ENCODE data around the gene OR51F2. TPM values are rescaled to one million over a fixed set of nuclear protein-coding genes. Genes with fewer than 3 reads are reported as not detected.

The OR51F2 gene
- not detected in 2 replicates for total RNA-seq

DNA sequence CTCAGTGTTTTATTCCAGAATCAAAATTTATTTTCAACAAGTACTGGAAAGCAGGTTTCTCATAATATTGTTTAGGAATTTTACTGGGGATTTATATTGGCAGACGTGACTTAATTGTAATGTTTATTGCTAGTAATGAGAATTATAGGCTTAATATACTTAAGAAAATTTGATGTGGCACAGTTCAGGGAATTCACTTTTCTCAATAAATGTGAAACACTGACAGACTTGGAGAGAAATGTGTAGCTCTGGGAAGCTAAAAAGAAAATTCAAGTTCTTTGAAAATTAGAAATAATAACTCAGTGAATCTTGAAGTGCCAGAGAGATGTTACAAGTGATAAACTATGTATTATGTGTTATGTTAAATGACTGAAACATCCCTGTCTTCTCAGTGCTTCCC, at the start of gene OR51F2:
Gene OR51F2 (plus strand): TSS at position 301 of the 400 bp plus-strand sequence. CDS start 101 bp downstream, outside the sequence.

DNA sequence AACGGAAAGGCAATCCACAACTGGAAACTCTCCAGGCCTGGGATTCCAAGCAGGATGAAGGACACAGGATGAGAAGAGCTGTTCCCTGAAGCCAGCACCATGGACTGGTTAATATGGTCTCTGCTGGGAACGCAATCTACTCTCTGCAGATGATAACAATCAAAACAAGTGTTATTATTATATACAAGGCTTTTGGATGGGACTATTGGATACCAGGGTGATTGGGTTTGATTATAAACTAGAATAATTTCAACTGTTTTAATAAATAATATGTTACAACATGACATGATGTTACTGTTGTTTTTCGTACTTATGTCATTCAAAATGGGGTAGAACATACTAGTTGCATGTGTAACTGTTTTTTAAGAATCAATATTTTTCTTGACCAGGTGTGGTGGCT, 16.8 kb upstream of the OR51F2 start, which contains the start of gene OR52R1:
Gene OR52R1 (minus strand): TSS at position 101 of the 400 bp plus-strand sequence. CDS start 0 bp downstream, at position 101.

DNA sequence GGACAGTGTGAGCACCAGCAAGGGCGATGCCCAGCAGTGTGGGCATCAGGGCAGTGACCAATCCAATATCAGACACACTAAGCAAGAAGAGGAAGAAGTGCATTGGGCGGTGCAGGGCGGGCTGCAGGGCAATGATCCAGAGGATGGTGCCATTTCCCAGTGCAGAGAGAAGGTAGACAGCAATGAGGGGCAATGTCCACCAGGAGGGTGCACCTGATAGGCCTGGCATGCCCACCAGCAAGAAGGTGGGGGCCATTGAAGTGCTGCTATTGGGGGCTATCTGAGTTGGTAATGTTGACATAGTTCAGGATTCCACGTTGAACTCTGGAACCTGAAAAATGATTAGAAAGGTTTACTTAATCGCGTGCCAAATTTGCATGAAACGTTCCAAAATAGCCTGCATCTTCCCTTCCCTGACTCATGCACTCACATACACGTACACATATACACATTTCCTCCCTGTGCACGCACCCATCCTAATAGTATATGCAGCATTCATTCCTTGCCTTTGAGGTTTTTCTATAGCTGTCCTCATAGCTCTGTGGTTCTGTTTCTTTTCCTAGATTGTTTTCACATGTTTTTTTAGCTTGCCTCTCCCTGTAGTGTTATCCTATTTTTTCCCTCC, 27.9 kb downstream of the OR51F2 start, which contains the start of gene OR51S1:
Gene OR51S1 (minus strand): TSS at position 301 of the 625 bp plus-strand sequence. CDS start 0 bp downstream, at position 301.

Other genes starting within 250 kb of the OR51F2 start
- gene OR52I2, start 239.6 kb upstream of the OR51F2 start, total RNA-seq = not detected in 2 replicates
- gene OR52I1, start 227.3 kb upstream of the OR51F2 start, total RNA-seq = not detected in 2 replicates
- 10.2 and 11.9 TPM in 2 replicates for gene TRIM68, start 213.1 kb upstream of the OR51F2 start, total RNA-seq
- gene OR51D1, start 183.8 kb upstream of the OR51F2 start, total RNA-seq = not detected in 2 replicates
- gene OR51E1, start 177.3 kb upstream of the OR51F2 start, total RNA-seq = under 0.01 TPM in 1 of 2 replicates, not detected in the other
- 0.59 and 1.8 TPM in 2 replicates for gene OR51E2, start 123.5 kb upstream of the OR51F2 start, total RNA-seq
- not detected in 2 replicates for gene MMP26, start 116.5 kb upstream of the OR51F2 start, total RNA-seq
- gene OR51F1, start 51.4 kb upstream of the OR51F2 start, total RNA-seq = not detected in 2 replicates
- gene OR52R1, start 16.9 kb upstream of the OR51F2 start, total RNA-seq = not detected in 2 replicates
- gene OR51S1, start 27.9 kb downstream of the OR51F2 start, total RNA-seq = not detected in 2 replicates
- gene OR51T1, start 60.6 kb downstream of the OR51F2 start, total RNA-seq = not detected in 2 replicates
- gene OR51A7, start 82.5 kb downstream of the OR51F2 start, total RNA-seq = not detected in 2 replicates
- not detected in 2 replicates for gene OR51G2, start 98.0 kb downstream of the OR51F2 start, total RNA-seq
- not detected in 2 replicates for gene OR51G1, start 103.0 kb downstream of the OR51F2 start, total RNA-seq
- gene OR51A4, start 126.3 kb downstream of the OR51F2 start, total RNA-seq = not detected in 2 replicates
- not detected in 2 replicates for gene OR51A2, start 134.4 kb downstream of the OR51F2 start, total RNA-seq
- not detected in 2 replicates for gene OR51L1, start 173.5 kb downstream of the OR51F2 start, total RNA-seq
- gene OR52J3, start 225.2 kb downstream of the OR51F2 start, total RNA-seq = 0.30 TPM in 1 of 2 replicates, not detected in the other
- gene OR52E2, start 238.3 kb downstream of the OR51F2 start, total RNA-seq = not detected in 2 replicates
- gene OR52E1, start 248.3 kb downstream of the OR51F2 start, total RNA-seq = not detected in 2 replicates

Data from smooth muscle cell of the umbilical artery (primary cell).